Measurements from ENCODE around the gene TTLL9.
"Not testable (repeated sequence)": the region's sequence is repeated elsewhere in the genome, so short reads cannot be mapped to it uniquely, and the experiment has no call there.

Gene TTLL9

DNA sequence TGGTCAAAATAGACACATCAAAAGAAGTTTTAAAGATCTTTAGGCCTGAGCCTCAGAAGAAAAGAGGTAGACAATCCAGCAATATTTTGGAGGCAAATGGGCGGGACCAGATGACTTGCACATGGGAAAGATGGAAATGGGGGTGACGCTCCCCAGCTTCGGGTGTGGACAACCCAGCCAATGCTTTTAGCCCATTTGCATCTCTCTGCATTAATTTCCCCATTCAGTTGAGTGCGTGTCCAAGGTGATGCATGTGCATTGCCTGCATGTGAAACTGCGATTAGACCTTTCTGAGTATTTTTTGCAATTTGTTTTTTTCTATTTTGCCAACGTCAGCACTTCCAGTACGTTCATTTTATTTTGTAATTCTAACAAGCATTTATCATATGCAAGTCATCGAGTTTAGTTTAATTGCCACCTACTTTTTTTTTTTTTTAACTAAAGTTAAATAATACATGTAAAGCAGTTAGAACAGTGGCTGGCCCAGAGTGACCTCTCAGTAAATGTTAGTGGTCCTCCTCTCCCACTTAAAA lies 57.3 kb downstream of the TTLL9 start:
- Histone ChIP-seq H3K79me2 (ENCODE audit: control insufficient read depth, insufficient read depth, low read length, poor library complexity) (no peaks in the 10 kb centered on the region), H3K27ac (ENCODE audit: low read depth, low read length) (no peak overlapping the region), H3K9me3 (ENCODE audit: insufficient read depth, low read depth, low read length) (peaks cover 2% of the 10 kb centered on the region), H3K4me2 (ENCODE audit: low read length) (no peak overlapping the region), H3K9ac (ENCODE audit: low read length) (no peak overlapping the region), H2BK120ac (ENCODE audit: insufficient read depth, low read length, poor library complexity) (no peak overlapping the region), H2BK5ac (ENCODE audit: low read depth, low read length, poor library complexity) (no peak overlapping the region), H2AFZ (ENCODE audit: insufficient read depth, low read length, poor library complexity) (no peak overlapping the region), H4K91ac (ENCODE audit: low read depth, low read length) (no peak overlapping the region), H3K27me3 (ENCODE audit: insufficient read depth, low read length) (no peaks in the 10 kb centered on the region), H2AK5ac (ENCODE audit: low read length) (no peak overlapping the region), H3K36me3 (ENCODE audit: control insufficient read depth in 1 of 2, insufficient read depth in 2 of 2, low read length in 2 of 2) (no peaks in the 10 kb centered on the region), H2BK12ac (ENCODE audit: low read length) (no peak overlapping the region), H3K23ac (ENCODE audit: low read length) (no peak overlapping the region), H4K12ac (ENCODE audit: low read depth, low read length) (no peak overlapping the region), H3K79me1 (ENCODE audit: low read length) (no peaks in the 10 kb centered on the region), H3K4me1 (ENCODE audit: control insufficient read depth in 1 of 2, insufficient read depth in 2 of 2, low read length in 2 of 2) (no peaks in the 10 kb centered on the region), H3K14ac (ENCODE audit: low read length) (no peak overlapping the region), H3K18ac (ENCODE audit: low read length) (no peak overlapping the region), H3K4ac (ENCODE audit: low read depth, low read length) (no peak overlapping the region), H3K4me3 (ENCODE audit: low read depth, low read length) (no peak overlapping the region), H4K8ac (ENCODE audit: low read depth, low read length) (no peak overlapping the region)
- no CpG with 5 or more reads among the region's 8 CpGs for WGBS (ENCODE audit: extremely low coverage, insufficient coverage, insufficient read length)
- DNase-seq: no peak

DNA sequence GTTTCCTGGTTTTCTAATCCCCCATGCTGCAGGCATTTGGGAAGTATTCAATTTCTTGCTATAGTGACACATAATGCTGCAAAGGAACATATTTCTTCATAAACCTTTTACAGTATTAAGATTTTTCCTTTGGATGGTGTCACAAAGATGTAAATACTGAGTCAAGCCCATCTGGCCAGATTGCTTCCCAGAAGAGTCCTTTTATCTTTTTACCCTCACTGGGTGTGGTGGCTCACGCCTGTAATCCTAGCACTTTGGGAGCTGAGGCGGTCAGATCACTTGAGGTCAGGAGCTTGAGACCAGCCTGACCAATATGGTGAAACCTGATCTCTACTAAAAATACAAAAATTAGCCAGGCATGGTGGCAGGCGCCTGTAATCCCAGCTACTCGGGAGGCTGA lies 59.2 kb downstream of the TTLL9 start:
- H2AFZ ChIP-seq (ENCODE audit: insufficient read depth, low read length, poor library complexity); H3K27me3 ChIP-seq (ENCODE audit: insufficient read depth, low read length); H2BK12ac ChIP-seq (ENCODE audit: low read length); H3K9ac ChIP-seq (ENCODE audit: low read length); H2BK120ac ChIP-seq (ENCODE audit: insufficient read depth, low read length, poor library complexity); H2AK5ac ChIP-seq (ENCODE audit: low read length); H3K4me2 ChIP-seq (ENCODE audit: low read length); H2BK5ac ChIP-seq (ENCODE audit: low read depth, low read length, poor library complexity); H4K12ac ChIP-seq (ENCODE audit: low read depth, low read length); H4K91ac ChIP-seq (ENCODE audit: low read depth, low read length); H3K36me3 ChIP-seq (ENCODE audit: control insufficient read depth in 1 of 2, insufficient read depth in 2 of 2, low read length in 2 of 2); H4K8ac ChIP-seq (ENCODE audit: low read depth, low read length); H3K79me1 ChIP-seq (ENCODE audit: low read length); H3K23ac ChIP-seq (ENCODE audit: low read length); H3K18ac ChIP-seq (ENCODE audit: low read length); H3K4me1 ChIP-seq (ENCODE audit: control insufficient read depth in 1 of 2, insufficient read depth in 2 of 2, low read length in 2 of 2); H3K4ac ChIP-seq (ENCODE audit: low read depth, low read length); DNase-seq; H3K4me3 ChIP-seq (ENCODE audit: low read depth, low read length); H3K9me3 ChIP-seq (ENCODE audit: insufficient read depth, low read depth, low read length); H3K14ac ChIP-seq (ENCODE audit: low read length); H3K79me2 ChIP-seq (ENCODE audit: control insufficient read depth, insufficient read depth, low read length, poor library complexity); H3K27ac ChIP-seq (ENCODE audit: low read depth, low read length): not testable (repeated sequence)
- no CpG with 5 or more reads among the region's 4 CpGs for WGBS (ENCODE audit: extremely low coverage, insufficient coverage, insufficient read length)

DNA sequence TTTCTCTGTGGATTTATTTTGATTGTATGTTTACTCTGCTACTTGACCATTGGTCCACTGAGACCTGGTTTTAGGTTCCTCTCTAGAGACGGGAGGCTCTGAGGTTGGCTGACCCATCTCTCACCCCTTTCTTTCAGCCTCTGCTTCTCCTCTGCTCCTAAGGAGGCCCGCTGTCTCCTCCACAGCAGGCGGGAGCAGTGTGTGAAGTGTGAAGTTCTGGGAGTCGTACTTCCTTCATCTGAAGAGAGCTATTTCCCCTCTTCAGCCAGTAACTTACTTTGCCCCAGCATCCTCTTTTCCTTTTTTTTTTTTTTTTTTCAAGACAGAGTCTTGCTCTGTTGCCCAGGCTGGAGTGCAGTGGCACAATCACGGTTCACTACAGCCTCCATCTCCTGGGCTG lies 60.3 kb downstream of the TTLL9 start:
- Histone ChIP-seq H3K27ac (ENCODE audit: low read depth, low read length) (no peak overlapping the region), H2BK12ac (ENCODE audit: low read length) (no peak overlapping the region), H3K79me1 (ENCODE audit: low read length) (no peaks in the 10 kb centered on the region), H4K91ac (ENCODE audit: low read depth, low read length) (no peak overlapping the region), H3K4ac (ENCODE audit: low read depth, low read length) (no peak overlapping the region), H3K23ac (ENCODE audit: low read length) (no peak overlapping the region), H4K12ac (ENCODE audit: low read depth, low read length) (no peak overlapping the region), H4K8ac (ENCODE audit: low read depth, low read length) (no peak overlapping the region), H3K27me3 (ENCODE audit: insufficient read depth, low read length) (no peaks in the 10 kb centered on the region), H3K79me2 (ENCODE audit: control insufficient read depth, insufficient read depth, low read length, poor library complexity) (no peaks in the 10 kb centered on the region), H3K14ac (ENCODE audit: low read length) (no peak overlapping the region), H2BK5ac (ENCODE audit: low read depth, low read length, poor library complexity) (no peak overlapping the region), H3K9ac (ENCODE audit: low read length) (no peak overlapping the region), H2AFZ (ENCODE audit: insufficient read depth, low read length, poor library complexity) (no peak overlapping the region), H3K36me3 (ENCODE audit: control insufficient read depth in 1 of 2, insufficient read depth in 2 of 2, low read length in 2 of 2) (no peaks in the 10 kb centered on the region), H3K4me1 (ENCODE audit: control insufficient read depth in 1 of 2, insufficient read depth in 2 of 2, low read length in 2 of 2) (no peaks in the 10 kb centered on the region), H3K9me3 (ENCODE audit: insufficient read depth, low read depth, low read length) (peaks cover 2% of the 10 kb centered on the region), H3K18ac (ENCODE audit: low read length) (no peak overlapping the region), H2AK5ac (ENCODE audit: low read length) (no peak overlapping the region), H3K4me3 (ENCODE audit: low read depth, low read length) (no peak overlapping the region), H2BK120ac (ENCODE audit: insufficient read depth, low read length, poor library complexity) (no peak overlapping the region), H3K4me2 (ENCODE audit: low read length) (no peak overlapping the region)
- WGBS (ENCODE audit: extremely low coverage, insufficient coverage, insufficient read length): no CpG with 5 or more reads among the region's 5 CpGs
- no peak for DNase-seq

DNA sequence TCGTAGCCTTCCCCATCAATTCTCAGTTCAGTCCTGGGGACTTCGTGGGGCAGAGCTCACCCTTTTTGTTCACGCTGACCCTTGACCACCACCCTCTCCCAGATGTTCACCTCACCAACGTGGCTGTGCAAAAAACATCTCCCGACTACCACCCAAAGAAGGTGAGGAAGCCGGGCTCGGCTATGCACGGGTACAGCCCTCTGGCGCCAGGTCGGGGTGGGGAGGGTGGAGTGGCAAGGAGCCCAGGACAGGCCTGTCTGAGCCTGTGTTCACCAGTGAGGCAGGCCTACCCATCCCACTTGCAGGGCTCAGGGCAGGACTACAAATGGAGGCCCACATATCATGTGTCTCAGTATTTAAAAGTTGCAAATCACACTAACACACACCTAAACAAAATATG lies 63.3 kb downstream of the TTLL9 start:
- Histone ChIP-seq H3K14ac (ENCODE audit: low read length) (no peak overlapping the region), H4K91ac (ENCODE audit: low read depth, low read length) (no peak overlapping the region), H4K12ac (ENCODE audit: low read depth, low read length) (no peak overlapping the region), H3K79me2 (ENCODE audit: control insufficient read depth, insufficient read depth, low read length, poor library complexity) (no peaks in the 10 kb centered on the region), H3K79me1 (ENCODE audit: low read length) (no peaks in the 10 kb centered on the region), H2BK120ac (ENCODE audit: insufficient read depth, low read length, poor library complexity) (no peak overlapping the region), H3K4ac (ENCODE audit: low read depth, low read length) (no peak overlapping the region), H2BK5ac (ENCODE audit: low read depth, low read length, poor library complexity) (no peak overlapping the region), H3K27ac (ENCODE audit: low read depth, low read length) (no peak overlapping the region), H3K4me3 (ENCODE audit: low read depth, low read length) (no peak overlapping the region), H3K4me1 (ENCODE audit: control insufficient read depth in 1 of 2, insufficient read depth in 2 of 2, low read length in 2 of 2) (no peaks in the 10 kb centered on the region), H2BK12ac (ENCODE audit: low read length) (no peak overlapping the region), H3K23ac (ENCODE audit: low read length) (no peak overlapping the region), H3K4me2 (ENCODE audit: low read length) (no peak overlapping the region), H3K9ac (ENCODE audit: low read length) (no peak overlapping the region), H2AK5ac (ENCODE audit: low read length) (no peak overlapping the region), H3K36me3 (ENCODE audit: control insufficient read depth in 1 of 2, insufficient read depth in 2 of 2, low read length in 2 of 2) (no peaks in the 10 kb centered on the region), H4K8ac (ENCODE audit: low read depth, low read length) (no peak overlapping the region), H3K27me3 (ENCODE audit: insufficient read depth, low read length) (no peaks in the 10 kb centered on the region), H2AFZ (ENCODE audit: insufficient read depth, low read length, poor library complexity) (no peak overlapping the region), H3K9me3 (ENCODE audit: insufficient read depth, low read depth, low read length) (peaks cover 2% of the 10 kb centered on the region), H3K18ac (ENCODE audit: low read length) (no peak overlapping the region)
- WGBS (ENCODE audit: extremely low coverage, insufficient coverage, insufficient read length): no CpG with 5 or more reads among the region's 10 CpGs
- DNase-seq: no peak
